Activated CD4-positive, alpha-beta memory T cell treated with anti-CD3 and anti-CD28 coated beads, Interleukin-2, amount 10 ng/mL, durations not matched to agents 7 days and 5 days (primary cell): ENCODE data around the gene ZNF777. TPM values are rescaled to one million over a fixed set of nuclear protein-coding genes. Genes with fewer than 3 reads are reported as not detected.
"Not testable (repeated sequence)": the region's sequence is repeated elsewhere in the genome, so short reads cannot be mapped to it uniquely, and the experiment has no call there.

Experiments used
- CTCF ChIA-PET: fragments of 350-600 bp; sonication (Branson Sonifier 250); formaldehyde crosslinking; loops from one replicate; lab custom pipeline; 2021; ENCODE audit warnings: antibody characterized with exemption, inconsistent platforms; lab: Charles Lee
- POLR2A ChIA-PET: fragments of 350-600 bp; sonication (Branson Sonifier 250); formaldehyde crosslinking; loops from one replicate; lab custom pipeline; 2021; ENCODE audit warnings: antibody characterized with exemption; lab: Charles Lee
- DNase-seq: peaks from one replicate; pipeline ENCODE4 v3.0.0-alpha.2; 2020
- H3K27ac Mint-ChIP-seq: one replicate; pipeline ENCODE4 v1.8.0; 2021; ENCODE audit warnings: mild to moderate bottlenecking, mixed read lengths
- H3K27me3 Mint-ChIP-seq: one replicate; pipeline ENCODE4 v1.8.0; 2021; ENCODE audit warnings: mixed read lengths
- H3K36me3 Mint-ChIP-seq: one replicate; pipeline ENCODE4 v1.8.0; 2021; ENCODE audit warnings: low read depth, mixed read lengths
- H3K4me1 Mint-ChIP-seq: one replicate; pipeline ENCODE4 v1.8.0; 2021; ENCODE audit warnings: mixed read lengths
- H3K4me3 Mint-ChIP-seq: one replicate; pipeline ENCODE4 v1.8.0; 2021; ENCODE audit warnings: mild to moderate bottlenecking, mixed read lengths
- H3K9me3 Mint-ChIP-seq: one replicate; pipeline ENCODE4 v1.8.0; 2021; ENCODE audit warnings: mixed read lengths
- total RNA-seq, 2 experiments: library from RNA; stranded (reverse); gene quantifications; one replicate each; pipeline ENCODE4 v1.2.3, GENCODE V29; 2021

Gene ZNF777
- total RNA-seq, 2 experiments from 2014 or later = 11.7 to 11.8 TPM

DNA sequence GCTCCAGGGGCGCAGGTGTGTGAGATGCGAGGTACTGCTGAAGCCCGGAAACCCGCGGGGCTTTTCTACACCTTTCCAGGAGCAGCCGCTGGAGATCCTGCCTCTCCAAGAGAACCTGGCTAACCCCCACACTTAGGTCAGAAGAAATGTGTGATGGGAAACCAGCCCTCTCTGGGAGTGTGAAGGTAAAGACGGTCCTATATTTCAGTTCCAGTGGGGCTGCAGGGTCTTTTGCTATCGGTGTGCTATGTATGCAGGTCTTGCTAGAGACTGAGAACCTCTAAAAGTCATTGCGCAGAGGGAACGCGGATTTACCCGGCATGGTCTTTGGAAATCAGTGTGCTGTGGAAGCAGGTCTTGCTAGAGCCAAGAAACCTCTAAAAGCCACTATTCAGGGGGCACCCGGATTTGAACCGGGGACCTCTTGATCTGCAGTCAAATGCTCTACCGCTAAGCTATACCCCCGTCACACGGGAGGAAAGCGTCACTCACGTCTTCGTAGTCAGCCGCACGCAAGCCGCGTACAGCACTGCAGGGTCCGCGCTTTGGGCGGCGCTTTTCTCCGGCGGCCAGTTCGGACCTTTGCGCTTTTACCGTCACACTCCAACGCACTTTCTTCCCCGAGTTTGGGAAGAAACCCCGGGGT is 46.0 kb downstream of the ZNF777 start:
- DNase-seq = no peak
- Mint-ChIP-seq H3K27me3 (peaks cover 33% of the 10 kb centered on the region), H3K4me3 (no peak overlapping the region), H3K9me3 (no peaks in the 10 kb centered on the region), H3K27ac (no peak overlapping the region), H3K36me3 (no peaks in the 10 kb centered on the region), H3K4me1 (peaks cover 8% of the 10 kb centered on the region)
- ChIA-PET CTCF (interaction anchor here (1.5 kb wide), 1 partner anchor 8 kb away, joined by 5 read pairs; no protein-coding TSS in a partner anchor), POLR2A (no interaction called here)

DNA sequence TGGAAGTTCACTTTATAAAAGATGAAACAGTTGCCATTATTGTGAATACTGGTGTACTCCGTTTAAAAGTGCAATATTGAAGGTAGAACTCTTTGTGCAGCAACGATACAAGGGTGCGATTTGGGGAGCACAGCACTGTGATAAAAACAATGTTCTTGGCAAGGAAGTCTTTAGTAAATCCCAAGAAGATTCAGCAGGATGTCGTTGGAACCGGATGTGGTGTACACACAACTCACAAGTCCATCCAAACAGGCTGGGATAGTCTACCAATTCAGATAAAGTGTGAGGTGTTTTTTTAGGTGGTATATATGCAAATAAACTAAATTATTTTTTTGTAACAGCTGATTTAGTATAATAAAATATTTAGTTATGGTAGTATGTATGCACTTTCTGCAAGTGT is 46.7 kb downstream of the ZNF777 start:
- DNase-seq = no peak
- Mint-ChIP-seq H3K4me1 (peaks cover 8% of the 10 kb centered on the region), H3K9me3 (no peaks in the 10 kb centered on the region), H3K27me3 (peaks cover 34% of the 10 kb centered on the region), H3K36me3 (no peaks in the 10 kb centered on the region), H3K27ac (no peak overlapping the region), H3K4me3 (no peak overlapping the region)
- CTCF ChIA-PET = interaction anchor here (0.6 to 1.5 kb wide), 2 partner anchors 9 to 813 kb away, joined by 5 to 6 read pairs; no protein-coding TSS in a partner anchor
- POLR2A ChIA-PET = no interaction called here

DNA sequence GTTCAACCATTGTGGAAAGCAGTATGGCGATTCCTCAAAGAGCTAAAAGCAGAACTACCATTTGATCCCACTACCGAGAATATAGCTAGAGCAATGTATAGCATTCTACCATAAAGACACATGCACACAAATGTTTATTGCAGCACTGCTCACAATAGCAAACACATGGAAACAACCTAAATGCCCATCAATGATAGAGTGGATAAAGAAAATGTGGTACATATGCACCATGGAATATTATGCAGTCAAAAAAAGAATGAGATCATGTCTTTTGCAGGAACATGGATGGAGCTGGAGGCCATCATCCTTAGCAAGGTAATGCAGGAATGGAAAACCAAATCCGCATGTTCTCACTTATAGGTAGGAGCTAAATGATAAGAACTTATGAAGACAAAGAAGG is 47.8 kb downstream of the ZNF777 start:
- H3K9me3 Mint-ChIP-seq, H3K36me3 Mint-ChIP-seq, H3K27ac Mint-ChIP-seq, H3K4me1 Mint-ChIP-seq, H3K4me3 Mint-ChIP-seq, POLR2A ChIA-PET, DNase-seq: not testable (repeated sequence)
- CTCF ChIA-PET = interaction anchor here (0.6 kb wide), 2 partner anchors 174 to 265 kb away, joined by 3 read pairs; no protein-coding TSS in a partner anchor
- H3K27me3 Mint-ChIP-seq = peaks cover 38% of the 10 kb centered on the region

DNA sequence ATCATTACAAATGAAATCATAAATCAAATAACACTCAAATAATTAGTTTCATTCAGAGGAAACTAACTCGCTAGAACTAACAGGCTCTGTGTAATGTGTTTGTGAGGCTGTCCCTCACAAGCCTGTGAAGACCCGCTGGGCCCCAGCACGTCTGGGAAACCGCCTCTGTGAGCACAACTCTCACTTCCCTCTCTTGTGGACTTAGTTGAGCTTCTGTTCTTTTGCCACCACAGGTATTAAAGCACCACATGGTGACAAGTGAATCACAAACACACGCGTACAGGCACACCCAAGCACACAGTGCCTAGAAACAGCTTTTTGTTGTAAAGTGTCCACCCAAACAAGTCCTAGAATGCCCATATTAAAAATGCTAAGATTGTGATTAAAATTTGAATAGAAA is 51.0 kb downstream of the ZNF777 start:
- Mint-ChIP-seq H3K9me3 (no peaks in the 10 kb centered on the region), H3K4me3 (no peak overlapping the region), H3K4me1 (peaks cover 8% of the 10 kb centered on the region), H3K36me3 (no peaks in the 10 kb centered on the region), H3K27ac (no peak overlapping the region), H3K27me3 (peaks cover 30% of the 10 kb centered on the region)
- ChIA-PET POLR2A (no interaction called here), CTCF (no interaction called here)
- DNase-seq = no peak

DNA sequence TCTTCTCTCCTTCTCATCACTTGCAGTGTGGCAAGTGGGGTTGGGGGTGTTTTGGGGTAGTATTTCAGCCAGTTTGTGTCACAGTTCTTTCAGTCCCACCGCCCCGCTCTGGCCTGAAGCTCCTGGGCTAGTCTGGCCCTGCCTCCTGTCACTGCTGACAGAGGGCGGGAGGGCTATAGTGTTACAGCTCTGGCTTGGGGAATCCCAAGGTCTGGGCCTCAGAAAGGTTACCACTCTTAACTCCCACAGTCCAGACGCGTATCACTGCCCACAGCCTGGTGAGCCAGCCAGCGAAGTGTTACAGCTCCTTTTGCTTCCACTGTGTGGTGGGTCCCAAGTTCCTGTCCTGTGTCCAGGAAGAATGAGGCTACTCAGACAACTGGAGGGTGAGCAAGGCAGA is 56.0 kb downstream of the ZNF777 start:
- CTCF ChIA-PET = no interaction called here
- Mint-ChIP-seq H3K4me1 (no peaks in the 10 kb centered on the region), H3K27me3 (peaks cover 16% of the 10 kb centered on the region), H3K27ac (no peak overlapping the region), H3K36me3 (no peaks in the 10 kb centered on the region), H3K9me3 (no peaks in the 10 kb centered on the region), H3K4me3 (no peak overlapping the region)
- POLR2A ChIA-PET = no interaction called here
- no peak for DNase-seq

DNA sequence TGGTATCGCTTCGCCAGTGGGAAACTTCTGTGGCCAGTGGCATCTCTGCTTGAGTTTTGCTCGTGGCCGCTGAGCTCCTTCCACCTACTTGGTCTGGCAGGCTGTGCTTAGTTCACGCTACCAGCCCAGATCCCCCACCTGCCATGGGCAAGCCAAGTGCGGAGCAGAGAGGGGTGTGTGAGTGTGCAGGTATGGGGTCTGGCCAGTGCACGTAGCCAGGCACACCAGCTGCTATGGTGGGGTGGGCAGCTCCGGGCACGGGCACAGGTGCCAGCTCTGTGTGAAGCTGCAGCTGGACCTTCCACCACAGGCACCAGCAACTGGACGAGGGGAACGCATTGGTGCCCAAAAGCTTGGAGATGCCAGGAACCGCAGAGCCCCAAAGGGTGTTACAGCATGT is 56.5 kb downstream of the ZNF777 start:
- no peak for DNase-seq
- peaks cover 16% of the 10 kb centered on the region for H3K27me3 Mint-ChIP-seq
- no peaks in the 10 kb centered on the region for H3K4me1 Mint-ChIP-seq
- no peak overlapping the region for H3K4me3 Mint-ChIP-seq
- H3K9me3 Mint-ChIP-seq = no peaks in the 10 kb centered on the region
- POLR2A ChIA-PET = no interaction called here
- H3K27ac Mint-ChIP-seq = no peak overlapping the region
- CTCF ChIA-PET = no interaction called here
- H3K36me3 Mint-ChIP-seq = no peaks in the 10 kb centered on the region

DNA sequence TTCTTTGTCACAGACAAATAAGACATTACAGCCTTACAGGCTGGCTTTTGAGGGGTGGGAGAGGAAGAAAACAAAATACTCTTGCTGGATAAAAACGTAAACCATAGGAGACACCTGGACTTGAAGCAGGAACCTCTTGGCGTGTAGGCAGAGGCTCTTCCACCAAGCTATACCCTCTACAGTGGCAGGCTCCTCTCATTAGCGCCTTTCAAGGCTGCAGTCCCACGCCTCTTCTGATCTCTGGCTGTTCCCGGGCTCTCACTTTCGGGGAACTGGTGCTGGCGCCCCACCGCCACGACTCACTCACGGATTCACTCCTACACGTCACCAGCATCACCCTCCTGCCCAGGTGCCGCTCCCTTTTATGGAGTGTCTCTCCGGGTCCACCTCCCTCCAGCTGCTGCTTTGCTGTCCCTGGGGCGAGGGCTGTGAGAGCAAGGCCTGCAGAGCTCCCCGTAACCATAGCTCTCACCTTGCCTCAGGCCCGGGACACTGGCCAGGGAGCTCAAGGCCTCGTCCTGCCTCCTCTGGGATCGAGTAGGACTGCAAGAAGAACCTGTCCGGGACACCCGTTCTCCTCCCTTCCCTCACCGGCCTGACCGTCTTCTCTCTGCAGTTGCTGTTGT is 62.6 kb downstream of the ZNF777 start:
- DNase-seq = no peak
- Mint-ChIP-seq H3K4me3 (no peak overlapping the region), H3K9me3 (no peaks in the 10 kb centered on the region), H3K4me1 (no peaks in the 10 kb centered on the region), H3K36me3 (no peaks in the 10 kb centered on the region), H3K27ac (no peak overlapping the region), H3K27me3 (peaks cover 34% of the 10 kb centered on the region)
- ChIA-PET POLR2A (no interaction called here), CTCF (no interaction called here)

DNA sequence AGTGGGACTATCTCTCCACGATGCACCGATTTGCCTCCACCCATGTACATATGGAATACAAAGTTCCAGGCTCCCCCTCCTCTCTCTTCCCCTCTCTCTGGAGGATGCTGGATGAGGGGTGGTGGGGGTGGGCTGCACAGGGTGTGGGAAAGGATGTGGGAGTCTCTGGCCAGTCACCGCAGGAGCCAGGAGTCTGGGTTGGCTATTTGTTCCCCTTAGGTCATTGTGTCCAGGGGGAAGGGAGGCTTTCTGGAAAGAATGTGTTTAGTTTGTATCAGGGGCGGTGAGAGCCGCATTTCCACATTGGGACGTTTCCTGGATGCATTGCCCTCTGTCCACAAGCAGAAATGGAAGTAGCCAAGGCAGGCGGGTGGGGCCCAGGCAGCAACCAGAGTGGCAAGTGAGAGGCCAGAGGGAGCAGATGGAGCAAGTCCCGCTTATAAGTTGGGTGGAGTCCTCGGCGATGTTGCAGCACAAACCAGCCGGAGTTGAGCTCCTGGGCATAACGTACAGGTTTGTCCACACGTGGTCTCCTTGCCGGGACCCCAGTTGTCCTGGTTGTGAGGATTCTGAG is 63.3 kb downstream of the ZNF777 start:
- POLR2A ChIA-PET = no interaction called here
- DNase-seq = no peak
- no peak overlapping the region for H3K27ac Mint-ChIP-seq
- H3K9me3 Mint-ChIP-seq = no peaks in the 10 kb centered on the region
- H3K4me3 Mint-ChIP-seq = no peak overlapping the region
- CTCF ChIA-PET = no interaction called here
- no peaks in the 10 kb centered on the region for H3K4me1 Mint-ChIP-seq
- no peaks in the 10 kb centered on the region for H3K36me3 Mint-ChIP-seq
- peaks cover 34% of the 10 kb centered on the region for H3K27me3 Mint-ChIP-seq

DNA sequence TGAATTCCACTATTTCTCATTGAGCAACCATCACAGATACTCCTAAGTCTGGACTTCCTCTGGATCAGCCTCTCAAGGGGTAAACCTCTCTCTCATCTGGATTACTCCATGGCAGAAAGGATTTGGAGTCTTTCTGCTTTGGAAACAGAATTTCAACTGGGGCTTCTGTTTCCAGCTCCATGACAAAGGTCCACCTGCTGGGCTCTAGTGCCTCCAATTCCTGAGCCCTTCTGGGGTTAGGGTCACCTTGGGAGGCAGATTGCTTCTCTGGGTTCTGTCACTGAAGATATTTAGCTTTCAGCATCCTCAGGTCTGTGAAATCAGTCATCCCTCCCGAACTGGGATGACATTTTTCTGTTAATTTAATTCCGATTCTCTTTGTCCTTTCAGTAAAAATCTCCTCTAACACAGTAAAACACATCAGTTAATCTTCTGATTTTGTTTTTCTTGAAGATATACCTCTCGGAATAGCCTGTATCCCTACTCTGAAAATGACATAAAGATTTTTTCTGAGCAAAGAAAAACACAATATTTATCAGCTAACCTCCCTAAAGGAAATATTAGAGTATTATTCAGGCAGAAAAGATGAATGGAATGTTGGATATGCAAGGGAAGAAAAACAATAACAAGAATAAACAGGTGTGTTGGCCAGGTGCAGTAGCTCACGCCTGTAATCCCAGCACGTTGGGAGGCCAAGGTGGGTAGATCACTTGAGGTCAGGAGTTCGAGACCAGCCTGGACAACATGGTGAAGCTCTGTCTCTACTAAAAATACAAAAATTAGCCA is 72.1 kb downstream of the ZNF777 start:
- CTCF ChIA-PET, H3K27ac Mint-ChIP-seq, H3K9me3 Mint-ChIP-seq, POLR2A ChIA-PET, H3K4me1 Mint-ChIP-seq, DNase-seq, H3K36me3 Mint-ChIP-seq, H3K4me3 Mint-ChIP-seq: not testable (repeated sequence)
- H3K27me3 Mint-ChIP-seq = peaks cover 24% of the 10 kb centered on the region

DNA sequence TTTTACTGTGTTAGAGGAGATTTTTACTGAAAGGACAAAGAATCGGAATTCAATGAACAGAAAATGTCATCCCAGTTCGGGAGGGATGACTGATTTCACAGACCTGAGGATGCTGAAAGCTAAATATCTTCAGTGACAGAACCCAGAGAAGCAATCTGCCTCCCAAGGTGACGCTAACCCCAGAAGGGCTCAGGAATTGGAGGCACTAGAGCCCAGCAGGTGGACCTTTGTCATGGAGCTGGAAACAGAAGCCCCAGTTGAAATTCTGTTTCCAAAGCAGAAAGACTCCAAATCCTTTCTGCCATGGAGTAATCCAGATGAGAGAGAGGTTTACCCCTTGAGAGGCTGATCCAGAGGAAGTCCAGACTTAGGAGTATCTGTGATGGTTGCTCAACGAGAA is 74.3 kb downstream of the ZNF777 start:
- H3K4me1 Mint-ChIP-seq, H3K27ac Mint-ChIP-seq, POLR2A ChIA-PET, H3K36me3 Mint-ChIP-seq, H3K9me3 Mint-ChIP-seq, DNase-seq, H3K4me3 Mint-ChIP-seq, CTCF ChIA-PET: not testable (repeated sequence)
- H3K27me3 Mint-ChIP-seq = peaks cover 23% of the 10 kb centered on the region

DNA sequence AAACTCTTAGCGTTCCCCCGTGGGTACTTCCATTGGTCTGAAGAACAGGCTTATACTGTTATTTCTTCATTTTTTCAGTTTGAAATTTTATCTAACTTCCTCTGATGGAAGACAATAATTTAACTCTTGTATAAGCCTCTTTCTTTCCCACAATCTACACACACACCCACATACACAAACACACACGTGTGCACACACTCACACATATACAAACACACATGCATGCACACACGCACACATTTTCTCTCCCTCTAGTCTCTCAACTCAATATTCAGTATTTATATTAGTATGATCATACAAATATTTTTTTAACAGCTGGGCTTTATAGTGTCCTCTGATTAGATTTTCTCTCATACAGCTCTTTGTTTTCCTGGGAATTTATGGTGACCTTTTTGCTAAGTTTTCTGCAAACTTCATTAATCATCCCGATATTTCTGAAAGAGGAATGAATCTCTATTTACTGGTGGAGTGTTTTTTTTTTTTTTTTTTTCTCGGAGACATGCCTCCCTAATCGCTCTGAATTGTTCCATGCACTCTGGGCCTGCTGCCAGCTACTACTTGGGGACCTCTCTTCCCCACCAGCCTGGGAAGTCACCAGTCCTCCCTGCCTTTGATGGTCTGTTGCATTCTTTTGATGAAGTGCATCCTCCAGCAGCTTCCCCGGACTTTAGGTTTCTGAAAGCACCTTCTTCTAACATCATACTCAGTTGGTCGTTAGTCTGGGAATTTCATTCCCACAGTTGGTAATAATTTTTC is 75.5 kb downstream of the ZNF777 start:
- H3K27ac Mint-ChIP-seq = no peak overlapping the region
- H3K27me3 Mint-ChIP-seq = peaks cover 23% of the 10 kb centered on the region
- H3K4me3 Mint-ChIP-seq = no peak overlapping the region
- CTCF ChIA-PET = interaction anchor here (0.7 kb wide), 2 partner anchors 49 to 94 kb away, joined by 3 read pairs; no protein-coding TSS in a partner anchor
- H3K4me1 Mint-ChIP-seq = no peaks in the 10 kb centered on the region
- no peaks in the 10 kb centered on the region for H3K36me3 Mint-ChIP-seq
- POLR2A ChIA-PET = no interaction called here
- no peak for DNase-seq
- H3K9me3 Mint-ChIP-seq = peaks cover 2% of the 10 kb centered on the region
